Astrocyte (in vitro differentiated cells and primary cell): ENCODE results near the gene ITPK1. TPM values are rescaled to one million over a fixed set of nuclear protein-coding genes. Genes with fewer than 3 reads are reported as not detected.

Experiments
- DNase-seq: peaks from one replicate; pipeline ENCODE4 v3.0.0-alpha.2; 2010; ENCODE audit warnings: low read depth
- FAIRE-seq: peaks from 2 replicates; lab custom pipeline; 2011; peaks lifted over from hg19 to GRCh38; lab: Jason Lieb, UNC
- H2AFZ ChIP-seq: 2 replicates; pipeline ENCODE4 v1.6.0; 2012; ENCODE audit warnings: low read depth, low read length, inconsistent platforms
- H3K27ac ChIP-seq: 2 replicates; pipeline ENCODE4 v1.5.1; 2011; ENCODE audit warnings: low read depth, low read length, inconsistent platforms
- H3K27me3 ChIP-seq: 2 replicates; pipeline ENCODE4 v1.6.0; 2011; ENCODE audit warnings: low read length, inconsistent platforms; ENCODE audit not compliant: insufficient read depth
- H3K36me3 ChIP-seq: 2 replicates; pipeline ENCODE4 v1.5.1; 2011; ENCODE audit warnings: low read length, inconsistent platforms; ENCODE audit not compliant: insufficient read depth
- H3K4me1 ChIP-seq: 2 replicates; pipeline ENCODE4 v1.5.1; 2011; ENCODE audit warnings: low read length, inconsistent platforms; ENCODE audit not compliant: insufficient read depth
- H3K4me2 ChIP-seq: 2 replicates; pipeline ENCODE4 v1.6.0; 2012; ENCODE audit warnings: low read length, inconsistent platforms
- H3K4me3 ChIP-seq: 2 replicates; pipeline ENCODE4 v1.5.1; 2011; ENCODE audit warnings: low read depth, mild to moderate bottlenecking, low read length, inconsistent platforms; ENCODE audit not compliant: insufficient read depth
- H3K79me2 ChIP-seq: 2 replicates; pipeline ENCODE4 v1.6.0; 2012; ENCODE audit warnings: mild to moderate bottlenecking, low read length, inconsistent platforms; ENCODE audit not compliant: insufficient read depth
- H3K9ac ChIP-seq: 2 replicates; pipeline ENCODE4 v1.6.0; 2012; ENCODE audit warnings: mild to moderate bottlenecking, low read length, inconsistent platforms
- H3K9me3 ChIP-seq: 2 replicates; pipeline ENCODE4 v1.5.1; 2012; ENCODE audit warnings: low read depth, mild to moderate bottlenecking, low read length, inconsistent platforms; ENCODE audit not compliant: insufficient read depth
- H4K20me1 ChIP-seq: 2 replicates; pipeline ENCODE4 v1.6.0; 2012; ENCODE audit warnings: low read length, inconsistent platforms; ENCODE audit not compliant: insufficient read depth
- H3K27ac Mint-ChIP-seq: one replicate; pipeline ENCODE4 v1.8.0; 2021; ENCODE audit warnings: mild to moderate bottlenecking, mixed read lengths; ENCODE audit not compliant: unreplicated experiment
- H3K27me3 Mint-ChIP-seq: one replicate; pipeline ENCODE4 v1.8.0; 2021; ENCODE audit warnings: low read depth, mixed read lengths; ENCODE audit not compliant: unreplicated experiment
- H3K36me3 Mint-ChIP-seq: one replicate; pipeline ENCODE4 v1.8.0; 2021; ENCODE audit warnings: low read depth, mixed read lengths; ENCODE audit not compliant: unreplicated experiment
- H3K4me1 Mint-ChIP-seq: one replicate; pipeline ENCODE4 v1.8.0; 2021; ENCODE audit warnings: low read depth, mixed read lengths; ENCODE audit not compliant: unreplicated experiment
- H3K4me3 Mint-ChIP-seq: one replicate; pipeline ENCODE4 v1.8.0; 2021; ENCODE audit warnings: mild to moderate bottlenecking, moderate library complexity, mixed read lengths; ENCODE audit not compliant: unreplicated experiment
- H3K9me3 Mint-ChIP-seq: one replicate; pipeline ENCODE4 v1.8.0; 2021; ENCODE audit warnings: mild to moderate bottlenecking, mixed read lengths; ENCODE audit not compliant: unreplicated experiment
- EZH2 ChIP-seq: IDR thresholded peaks from 2 replicates; pipeline ENCODE4 v1.6.1; 2012; ENCODE audit warnings: mild to moderate bottlenecking, low read length, inconsistent platforms; ENCODE audit not compliant: insufficient read depth
- total RNA-seq: library from RNA; stranded (reverse); gene quantifications from 2 replicates; pipeline ENCODE4 v1.2.1, GENCODE V29; 2021
- TF ChIP-seq, protein P1 (sequence below): IDR thresholded peaks from 2 replicates; pipeline ENCODE4 v1.5.1; 2011; ENCODE audit warnings: low read depth, mild to moderate bottlenecking, inconsistent platforms, low read length, moderate library complexity; ENCODE audit not compliant: insufficient read depth

ITPK1 gene
- total RNA-seq, 1 donor from 2014 or later: 13.0 TPM

- peaks cover 10% of the 10 kb centered on the region for H3K27me3 ChIP-seq
- H3K4me3 ChIP-seq: no peak overlapping the region
- DNase-seq (no peak), FAIRE-seq (no peak)
- peak overlapping the region; percentile 26 for H3K27ac Mint-ChIP-seq
- H3K79me2 ChIP-seq: no peaks in the 10 kb centered on the region
- no peaks in the 10 kb centered on the region for H3K4me1 ChIP-seq
- H3K36me3 Mint-ChIP-seq: no peaks in the 10 kb centered on the region
- H3K27ac ChIP-seq: no peak overlapping the region
- peaks cover 68% of the 10 kb centered on the region for H3K27me3 Mint-ChIP-seq
- no peaks in the 10 kb centered on the region for H3K9me3 Mint-ChIP-seq
- TF ChIP-seq, protein P1, sequence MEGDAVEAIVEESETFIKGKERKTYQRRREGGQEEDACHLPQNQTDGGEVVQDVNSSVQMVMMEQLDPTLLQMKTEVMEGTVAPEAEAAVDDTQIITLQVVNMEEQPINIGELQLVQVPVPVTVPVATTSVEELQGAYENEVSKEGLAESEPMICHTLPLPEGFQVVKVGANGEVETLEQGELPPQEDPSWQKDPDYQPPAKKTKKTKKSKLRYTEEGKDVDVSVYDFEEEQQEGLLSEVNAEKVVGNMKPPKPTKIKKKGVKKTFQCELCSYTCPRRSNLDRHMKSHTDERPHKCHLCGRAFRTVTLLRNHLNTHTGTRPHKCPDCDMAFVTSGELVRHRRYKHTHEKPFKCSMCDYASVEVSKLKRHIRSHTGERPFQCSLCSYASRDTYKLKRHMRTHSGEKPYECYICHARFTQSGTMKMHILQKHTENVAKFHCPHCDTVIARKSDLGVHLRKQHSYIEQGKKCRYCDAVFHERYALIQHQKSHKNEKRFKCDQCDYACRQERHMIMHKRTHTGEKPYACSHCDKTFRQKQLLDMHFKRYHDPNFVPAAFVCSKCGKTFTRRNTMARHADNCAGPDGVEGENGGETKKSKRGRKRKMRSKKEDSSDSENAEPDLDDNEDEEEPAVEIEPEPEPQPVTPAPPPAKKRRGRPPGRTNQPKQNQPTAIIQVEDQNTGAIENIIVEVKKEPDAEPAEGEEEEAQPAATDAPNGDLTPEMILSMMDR: no peak
- TF ChIP-seq EZH2: no peak
- no peak overlapping the region for H3K9ac ChIP-seq
- H3K9me3 ChIP-seq: no peaks in the 10 kb centered on the region
- H3K4me3 Mint-ChIP-seq: no peak overlapping the region
- no peak overlapping the region for H2AFZ ChIP-seq
- H3K4me2 ChIP-seq: no peak overlapping the region
- H3K4me1 Mint-ChIP-seq: peaks cover 15% of the 10 kb centered on the region
- peaks cover 46% of the 10 kb centered on the region for H4K20me1 ChIP-seq
- no peaks in the 10 kb centered on the region for H3K36me3 ChIP-seq
These were observed 59.4 kb downstream of the ITPK1 start for GRCh38 chr14:93056166-93056839.

- Histone ChIP-seq H3K9me3 (no peaks in the 10 kb centered on the region), H3K4me3 (no peak overlapping the region), H3K27ac (no peak overlapping the region), H3K27me3 (peaks cover 8% of the 10 kb centered on the region), H4K20me1 (peaks cover 51% of the 10 kb centered on the region), H2AFZ (no peak overlapping the region), H3K4me1 (no peaks in the 10 kb centered on the region), H3K9ac (no peak overlapping the region), H3K4me2 (no peak overlapping the region), H3K36me3 (no peaks in the 10 kb centered on the region), H3K79me2 (no peaks in the 10 kb centered on the region)
- Mint-ChIP-seq H3K27ac (peak overlapping the region; percentile 26), H3K4me3 (no peak overlapping the region), H3K4me1 (peaks cover 15% of the 10 kb centered on the region), H3K9me3 (no peaks in the 10 kb centered on the region), H3K27me3 (peaks cover 67% of the 10 kb centered on the region), H3K36me3 (no peaks in the 10 kb centered on the region)
- DNase-seq (no peak), FAIRE-seq (no peak)
- TF ChIP-seq, protein P1: no peak
- no peak for TF ChIP-seq EZH2
These were observed 60.0 kb downstream of the ITPK1 start for GRCh38 chr14:93055651-93056115.

DNA sequence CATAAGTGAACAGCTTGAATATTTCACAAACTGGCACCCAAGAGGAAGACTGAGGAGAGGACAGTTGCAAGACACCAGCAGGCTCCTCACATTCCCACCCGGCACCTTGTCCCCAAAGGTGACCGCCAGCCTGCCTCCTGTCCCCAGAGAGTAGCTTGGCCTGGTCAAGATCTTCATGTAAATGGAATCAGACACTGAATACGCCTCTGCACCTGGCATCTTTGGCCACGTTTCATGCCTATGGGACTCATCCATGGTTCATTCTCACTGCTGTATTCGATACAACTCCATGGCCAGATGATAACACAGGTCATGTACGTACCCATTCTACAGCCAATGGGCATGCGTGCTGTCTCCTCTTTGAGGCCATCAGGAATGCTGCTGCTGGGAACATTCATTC lies 60.8 kb downstream of the ITPK1 start:
- peaks cover 13% of the 10 kb centered on the region for H3K27me3 ChIP-seq
- no peaks in the 10 kb centered on the region for H3K9me3 ChIP-seq
- no peak overlapping the region for H3K4me2 ChIP-seq
- H3K36me3 Mint-ChIP-seq: no peaks in the 10 kb centered on the region
- H4K20me1 ChIP-seq: peaks cover 49% of the 10 kb centered on the region
- DNase-seq (no peak), FAIRE-seq (no peak)
- H3K27me3 Mint-ChIP-seq: peaks cover 63% of the 10 kb centered on the region
- H3K9ac ChIP-seq: no peak overlapping the region
- no peaks in the 10 kb centered on the region for H3K36me3 ChIP-seq
- no peak overlapping the region for H3K4me3 Mint-ChIP-seq
- no peak overlapping the region for H3K4me3 ChIP-seq
- no peak overlapping the region for H2AFZ ChIP-seq
- H3K4me1 ChIP-seq: no peaks in the 10 kb centered on the region
- TF ChIP-seq EZH2: no peak
- TF ChIP-seq, protein P1: no peak
- H3K9me3 Mint-ChIP-seq: no peaks in the 10 kb centered on the region
- H3K27ac Mint-ChIP-seq: no peak overlapping the region
- peaks cover 11% of the 10 kb centered on the region for H3K4me1 Mint-ChIP-seq
- no peaks in the 10 kb centered on the region for H3K79me2 ChIP-seq
- no peak overlapping the region for H3K27ac ChIP-seq
